GM12873 (cell line): ENCODE measurements around the gene OR4D2.

Experiments used
- CTCF ChIP-seq: IDR thresholded peaks from 2 replicates; pipeline ENCODE4 v1.5.1; 2012; ENCODE audit warnings: low read depth, mild to moderate bottlenecking, moderate library complexity, low read length, control low read depth; ENCODE audit not compliant: insufficient read depth; ENCODE audit errors: missing control alignments

The OR4D2 gene

GRCh38 chr17:58215685-58216084 lies 48.9 kb downstream of the OR4D2 start:
- peak; percentile 23 for TF ChIP-seq CTCF

GRCh38 chr17:58217766-58218165 lies 51.0 kb downstream of the OR4D2 start:
- no peak for TF ChIP-seq CTCF

GRCh38 chr17:58219007-58219788 lies 52.4 kb downstream of the OR4D2 start, which contains the start of gene MKS1:
TSS of gene MKS1 (minus strand) at chr17:58219255. CDS start at chr17:58219230, 25 bp downstream.
- TF ChIP-seq CTCF: peak; percentile 79

- no peak for TF ChIP-seq CTCF
These were observed 53.0 kb downstream of the OR4D2 start for GRCh38 chr17:58219789-58220183.
